BE2C (cell line): ENCODE data around the gene CA11.

Experiments
- DNase-seq: peaks from one replicate; pipeline ENCODE4 v3.0.0-alpha.2; 2020
- H3K27me3 ChIP-seq: fragments of 250-450 bp; sonication (Bioruptor Pico); 2 replicates; pipeline ENCODE4 v1.5.1; 2020; ENCODE audit warnings: mild to moderate bottlenecking
- H3K36me3 ChIP-seq: fragments of 250-450 bp; sonication (Bioruptor Pico); 2 replicates; pipeline ENCODE4 v1.5.1; 2020; ENCODE audit warnings: mild to moderate bottlenecking
- H3K4me1 ChIP-seq: fragments of 250-450 bp; sonication (Bioruptor Pico); 2 replicates; pipeline ENCODE4 v1.5.1; 2020
- H3K4me3 ChIP-seq: 2 replicates; pipeline ENCODE4 v1.5.1; 2011; ENCODE audit warnings: low read depth, low read length
- H3K9me3 ChIP-seq: fragments of 250-450 bp; sonication (Bioruptor Pico); 2 replicates; pipeline ENCODE4 v1.5.1; 2020
- TF ChIP-seq, protein P1 (sequence below): IDR thresholded peaks from 2 replicates; pipeline ENCODE4 v1.5.1; 2012; ENCODE audit warnings: mild to moderate bottlenecking, low read depth, low read length

CA11 gene

GRCh38 chr19:48624791-48625723, 20.9 kb downstream of the CA11 start:
- no peaks in the 10 kb centered on the region for H3K9me3 ChIP-seq
- H3K4me1 ChIP-seq = no peaks in the 10 kb centered on the region; the same call in 1 of the 2 replicates
- H3K4me3 ChIP-seq = peak overlapping the region; percentile 78
- no peak for DNase-seq
- H3K27me3 ChIP-seq = no peaks in the 10 kb centered on the region
- TF ChIP-seq, protein P1, sequence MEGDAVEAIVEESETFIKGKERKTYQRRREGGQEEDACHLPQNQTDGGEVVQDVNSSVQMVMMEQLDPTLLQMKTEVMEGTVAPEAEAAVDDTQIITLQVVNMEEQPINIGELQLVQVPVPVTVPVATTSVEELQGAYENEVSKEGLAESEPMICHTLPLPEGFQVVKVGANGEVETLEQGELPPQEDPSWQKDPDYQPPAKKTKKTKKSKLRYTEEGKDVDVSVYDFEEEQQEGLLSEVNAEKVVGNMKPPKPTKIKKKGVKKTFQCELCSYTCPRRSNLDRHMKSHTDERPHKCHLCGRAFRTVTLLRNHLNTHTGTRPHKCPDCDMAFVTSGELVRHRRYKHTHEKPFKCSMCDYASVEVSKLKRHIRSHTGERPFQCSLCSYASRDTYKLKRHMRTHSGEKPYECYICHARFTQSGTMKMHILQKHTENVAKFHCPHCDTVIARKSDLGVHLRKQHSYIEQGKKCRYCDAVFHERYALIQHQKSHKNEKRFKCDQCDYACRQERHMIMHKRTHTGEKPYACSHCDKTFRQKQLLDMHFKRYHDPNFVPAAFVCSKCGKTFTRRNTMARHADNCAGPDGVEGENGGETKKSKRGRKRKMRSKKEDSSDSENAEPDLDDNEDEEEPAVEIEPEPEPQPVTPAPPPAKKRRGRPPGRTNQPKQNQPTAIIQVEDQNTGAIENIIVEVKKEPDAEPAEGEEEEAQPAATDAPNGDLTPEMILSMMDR = no peak
- H3K36me3 ChIP-seq = no peaks in the 10 kb centered on the region

GRCh38 chr19:48624067-48624594, 21.9 kb downstream of the CA11 start:
- Histone ChIP-seq H3K4me1 (no peaks in the 10 kb centered on the region), H3K27me3 (no peaks in the 10 kb centered on the region), H3K36me3 (no peaks in the 10 kb centered on the region), H3K9me3 (no peaks in the 10 kb centered on the region), H3K4me3 (peak overlapping the region; percentile 78)
- DNase-seq = peak; percentile 100
- TF ChIP-seq, protein P1 = no peak

DNA sequence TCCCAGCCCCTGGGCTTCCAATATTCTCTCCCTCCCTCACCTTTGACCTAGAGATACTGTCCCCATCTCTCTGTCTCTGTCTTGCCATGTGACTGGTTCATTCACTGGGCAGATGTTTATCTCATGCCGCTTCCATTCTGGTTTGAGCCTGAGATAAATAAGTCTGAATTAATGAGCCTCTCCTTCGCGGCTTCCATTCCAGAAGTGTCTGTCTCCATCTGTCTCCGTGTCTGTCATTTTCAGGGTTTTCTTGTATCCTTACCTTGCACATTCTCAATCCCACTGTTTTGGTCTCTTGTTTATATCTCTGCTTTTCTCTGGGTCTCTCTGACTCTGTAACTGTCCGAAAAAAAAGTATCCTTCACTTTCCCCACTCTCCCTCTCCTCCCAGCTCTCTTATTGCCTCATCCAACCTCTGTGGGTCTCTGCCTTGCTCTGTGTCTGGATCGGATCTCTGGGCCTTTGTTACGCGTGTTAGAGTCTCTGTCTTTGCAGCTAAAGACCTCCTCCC, 22.4 kb downstream of the CA11 start:
- H3K4me3 ChIP-seq = peak overlapping the region; percentile 41
- TF ChIP-seq, protein P1 = no peak
- peaks cover 2% of the 10 kb centered on the region for H3K36me3 ChIP-seq
- no peak for DNase-seq
- H3K27me3 ChIP-seq = no peaks in the 10 kb centered on the region
- H3K4me1 ChIP-seq = no peaks in the 10 kb centered on the region
- H3K9me3 ChIP-seq = no peaks in the 10 kb centered on the region

GRCh38 chr19:48619692-48620585, 26.0 kb downstream of the CA11 start:
- TF ChIP-seq, protein P1 = no peak
- DNase-seq = no peak
- peaks cover 10% of the 10 kb centered on the region; the same call in 1 of the 2 replicates for H3K4me1 ChIP-seq

GRCh38 chr19:48618916-48619691, 26.9 kb downstream of the CA11 start, which contains the start of the genes RPL18 and SPHK2:
TSS of gene RPL18 (minus strand) at chr19:48619178. CDS start at chr19:48619143, 35 bp downstream.
TSS of gene SPHK2 (plus strand) at chr19:48619506. CDS start at chr19:48620515, 1,009 bp downstream.
- peak; percentile 99 for DNase-seq
- Histone ChIP-seq H3K9me3 (no peaks in the 10 kb centered on the region), H3K4me1 (peaks cover 19% of the 10 kb centered on the region), H3K36me3 (peaks cover 47% of the 10 kb centered on the region), H3K27me3 (no peaks in the 10 kb centered on the region), H3K4me3 (peak within 1 kb of the TSS; percentile 100)
- TF ChIP-seq, protein P1 = no peak

More at GRCh38 chr19:48619692-48620585, 26.0 kb downstream of the CA11 start:
- peaks cover 38% of the 10 kb centered on the region for H3K36me3 ChIP-seq
- peak overlapping the region; percentile 100 for H3K4me3 ChIP-seq
- no peaks in the 10 kb centered on the region for H3K27me3 ChIP-seq
- no peaks in the 10 kb centered on the region for H3K9me3 ChIP-seq
